ENCODE data around the gene TK1. TPM values are rescaled to one million over a fixed set of nuclear protein-coding genes. Genes with fewer than 3 reads are reported as not detected.
A peak's percentile ranks its signal among the peaks of the same experiment; 100 is the strongest.

TK1 gene
- total RNA-seq, 1 experiment from 2014 or later, result 76.8 TPM

DNA sequence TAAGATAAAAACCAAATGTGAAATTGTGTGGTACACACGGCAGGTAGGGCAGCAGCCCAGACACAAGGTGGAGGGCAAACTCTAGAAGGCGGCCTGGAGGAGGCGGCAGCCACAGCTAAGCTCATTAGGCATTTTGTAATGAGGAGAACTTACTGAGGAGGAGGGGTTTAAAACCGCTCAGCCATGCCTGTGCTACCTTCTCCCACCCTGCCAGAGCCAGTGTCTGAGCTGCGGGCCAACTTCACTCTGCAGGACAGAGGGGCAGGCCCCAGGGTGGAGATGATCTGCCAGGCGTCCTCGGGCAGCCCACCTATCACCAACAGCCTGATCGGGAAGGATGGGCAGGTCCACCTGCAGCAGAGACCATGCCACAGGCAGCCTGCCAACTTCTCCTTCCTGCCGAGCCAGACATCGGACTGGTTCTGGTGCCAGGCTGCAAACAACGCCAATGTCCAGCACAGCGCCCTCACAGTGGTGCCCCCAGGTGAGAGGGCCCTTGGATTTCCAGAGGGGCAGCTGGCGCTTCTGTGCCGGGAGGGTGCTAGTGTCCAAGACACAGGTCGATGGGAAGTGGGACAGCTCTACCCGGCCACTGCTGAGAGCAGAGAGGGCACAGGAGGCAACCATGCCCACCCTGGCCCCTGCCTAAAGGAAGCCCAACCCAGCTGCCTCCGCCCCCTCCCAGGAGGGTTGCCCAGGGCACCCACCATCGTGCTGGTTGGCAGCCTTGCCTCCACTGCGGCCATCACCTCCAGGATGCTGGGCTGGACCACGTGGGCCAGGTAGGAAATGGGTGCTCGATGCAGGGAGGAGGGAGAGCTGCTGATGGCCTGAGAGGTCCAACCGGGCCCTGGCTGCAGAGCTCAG is 22.7 kb downstream of the TK1 start:
- DNase-seq (ENCODE audit: low spot score), result peak; percentile 57

DNA sequence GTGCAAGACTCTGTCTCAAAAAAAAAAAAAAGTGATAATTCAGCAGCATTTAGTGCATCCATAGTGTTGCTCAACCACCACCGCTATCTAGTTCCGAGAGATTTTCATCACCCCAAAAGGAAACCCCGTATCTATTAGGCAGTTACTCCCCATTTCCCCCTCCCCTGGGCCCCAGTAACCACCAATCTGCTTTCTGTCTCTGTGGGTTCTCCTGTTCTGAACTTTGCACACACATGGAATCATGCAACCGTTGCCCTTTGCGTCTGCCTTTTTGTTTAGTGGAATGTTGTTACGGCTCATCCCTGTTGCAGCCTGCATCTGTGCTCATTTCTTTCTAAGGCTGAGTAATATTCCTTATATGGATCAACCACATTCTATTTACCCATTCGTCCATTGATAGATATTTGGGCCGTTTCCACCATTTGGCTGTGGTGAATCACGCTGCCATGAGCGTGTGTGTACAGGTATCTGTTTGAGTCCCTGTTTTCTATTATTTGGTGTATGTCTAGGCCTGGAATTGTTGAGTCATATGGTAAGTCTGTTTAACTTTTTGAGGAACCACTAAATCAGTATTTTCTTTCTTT is 27.2 kb downstream of the TK1 start:
- in situ Hi-C loops (cut with HindIII; ENCODE audit: low sequenced_read_pairs), result no loop called here
- no peak for DNase-seq (ENCODE audit: low spot score)

More for the DNA sequence above, 22.7 kb downstream of the TK1 start:
- in situ Hi-C loops (cut with HindIII; ENCODE audit: low sequenced_read_pairs), result no loop called here

DNA sequence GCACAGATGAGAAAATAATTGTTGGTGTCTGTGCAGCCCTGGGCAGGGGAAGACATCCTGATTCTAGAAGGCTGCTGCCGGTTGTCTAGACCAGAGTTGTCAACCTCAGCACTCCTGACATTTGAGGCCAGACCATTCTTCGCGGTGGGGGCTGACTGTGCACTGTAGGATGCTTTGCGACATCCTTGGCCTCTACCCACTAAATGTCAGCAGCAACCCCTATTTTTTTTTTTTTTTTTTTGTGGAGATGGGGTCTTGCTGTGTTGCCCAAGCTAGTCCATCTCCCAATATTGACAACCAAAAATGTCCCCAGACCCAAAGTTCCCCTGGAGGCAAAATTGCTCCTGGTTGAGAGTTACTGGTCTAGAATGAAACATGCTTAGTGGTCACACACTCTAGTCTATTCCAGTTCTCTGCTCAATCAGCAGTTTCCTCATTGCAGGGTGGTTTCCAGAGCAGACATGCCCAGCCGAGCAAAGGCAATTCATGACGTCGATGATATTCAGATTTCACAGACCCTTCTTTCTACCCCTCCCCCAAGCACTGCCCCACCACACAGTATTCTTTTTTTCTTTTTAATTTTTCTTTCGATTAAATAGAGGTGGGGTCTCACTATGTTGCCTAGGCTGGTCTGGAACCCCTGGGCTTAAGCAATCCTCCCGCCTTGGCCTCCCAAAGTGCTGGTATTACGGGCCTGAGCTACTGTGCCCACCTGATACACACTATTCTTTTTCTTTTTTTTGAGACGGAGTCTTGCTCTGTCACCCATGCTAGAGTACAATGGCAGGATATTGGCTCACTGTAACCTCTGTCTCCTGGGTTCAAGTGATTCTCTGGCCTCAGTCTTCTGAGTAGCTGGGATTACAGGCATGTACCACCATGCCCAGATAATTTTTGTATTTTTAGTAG is 31.7 kb downstream of the TK1 start:
- in situ Hi-C loops (cut with HindIII; ENCODE audit: low sequenced_read_pairs), result no loop called here
- no peak for DNase-seq (ENCODE audit: low spot score)

DNA sequence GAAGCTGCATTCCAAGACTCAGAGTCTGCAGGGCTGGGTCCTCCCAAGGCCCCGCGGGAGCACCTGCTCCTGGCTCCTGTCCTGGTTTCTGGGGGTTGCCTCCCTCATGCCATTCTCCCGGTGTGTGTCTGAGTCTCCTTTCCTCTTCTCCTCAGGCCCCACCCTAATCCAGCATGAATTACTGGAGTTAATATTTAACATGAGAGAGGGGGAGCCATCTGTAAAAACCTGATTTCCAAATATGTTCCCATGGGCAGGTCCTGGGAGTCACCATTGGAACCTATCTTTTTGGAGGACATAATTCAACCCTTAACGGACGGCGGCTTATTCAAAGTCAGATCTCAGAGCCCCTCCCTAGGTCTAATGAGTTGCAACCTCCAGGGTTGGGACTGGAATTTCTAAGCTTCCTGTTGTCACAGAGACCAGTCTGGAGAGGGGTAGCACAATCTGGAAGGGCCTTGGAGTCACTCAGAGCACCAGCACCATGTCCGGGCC is 35.3 kb downstream of the TK1 start:
- in situ Hi-C loops (cut with HindIII; ENCODE audit: low sequenced_read_pairs), result no loop called here
- DNase-seq (ENCODE audit: low spot score), result no peak

DNA sequence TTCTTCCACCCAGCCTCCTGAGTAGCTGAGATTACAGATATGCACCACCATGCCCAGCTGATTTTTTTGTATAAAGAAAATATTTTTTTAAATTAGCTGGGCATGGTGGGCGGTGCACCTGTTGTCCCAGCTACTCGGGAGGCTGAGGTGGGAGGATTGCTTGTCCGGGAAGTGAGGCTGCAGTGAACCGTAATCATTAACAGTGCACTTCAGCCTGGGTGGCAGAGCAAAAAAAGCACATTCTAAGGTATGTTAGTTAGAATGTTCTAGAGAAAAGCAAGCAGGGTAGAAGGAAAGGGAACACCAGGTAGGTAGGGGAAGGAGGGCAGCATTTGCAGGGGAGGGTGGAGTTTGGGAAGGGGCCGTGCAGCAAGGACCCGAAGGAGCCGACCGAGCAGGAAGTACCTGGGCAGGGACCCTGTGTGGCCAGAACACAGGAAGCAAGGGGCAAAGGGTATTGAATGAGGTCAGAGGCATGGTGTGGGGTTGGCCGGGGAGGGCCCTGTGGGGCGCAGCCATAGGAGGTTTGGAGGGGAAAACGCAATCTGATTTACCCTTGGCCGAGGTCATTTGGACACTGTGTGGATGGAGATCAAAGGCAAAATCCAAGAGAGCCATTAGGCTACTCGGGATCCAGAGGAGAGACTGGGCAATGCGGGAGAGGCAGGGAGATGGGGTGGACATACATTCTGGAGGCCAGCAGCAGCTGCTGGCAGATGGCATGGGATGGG is 38.4 kb downstream of the TK1 start:
- in situ Hi-C loops (cut with HindIII; ENCODE audit: low sequenced_read_pairs), result no loop called here
- DNase-seq (ENCODE audit: low spot score), result no peak

DNA sequence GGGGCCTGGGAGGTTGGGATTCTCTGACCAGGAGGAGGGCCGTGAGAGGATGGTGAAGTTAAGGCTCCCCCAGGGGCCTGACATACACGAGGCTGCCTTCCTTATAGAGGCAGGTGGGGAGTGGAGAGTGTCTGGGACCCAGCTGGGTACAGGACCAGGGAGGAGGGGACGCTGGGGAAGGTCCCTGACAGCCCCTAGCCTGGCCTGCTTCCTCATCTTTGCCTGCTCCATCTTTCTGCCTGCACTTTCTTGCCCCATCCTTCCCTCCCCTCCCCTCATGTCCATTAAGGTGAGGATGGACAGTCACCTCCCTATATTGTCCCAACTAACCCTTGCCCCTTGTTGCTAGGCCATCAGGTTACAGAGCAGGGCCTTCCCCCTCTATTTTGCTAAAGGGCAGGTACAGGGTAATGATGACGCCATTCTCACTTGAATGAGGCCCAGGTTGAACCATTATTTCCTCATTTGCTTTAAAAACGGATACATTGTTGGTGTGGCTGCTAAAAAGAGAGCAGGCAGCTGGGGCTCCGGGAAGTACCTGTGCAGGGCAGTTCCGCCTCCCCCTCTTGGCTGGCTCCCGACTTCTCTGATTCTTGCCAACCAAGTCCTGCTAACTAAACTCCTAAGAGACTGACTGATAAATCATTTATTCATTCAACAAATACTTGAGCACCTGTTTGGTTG is 39.4 kb downstream of the TK1 start:
- in situ Hi-C loops (cut with HindIII; ENCODE audit: low sequenced_read_pairs), result no loop called here
- DNase-seq (ENCODE audit: low spot score), result no peak

DNA sequence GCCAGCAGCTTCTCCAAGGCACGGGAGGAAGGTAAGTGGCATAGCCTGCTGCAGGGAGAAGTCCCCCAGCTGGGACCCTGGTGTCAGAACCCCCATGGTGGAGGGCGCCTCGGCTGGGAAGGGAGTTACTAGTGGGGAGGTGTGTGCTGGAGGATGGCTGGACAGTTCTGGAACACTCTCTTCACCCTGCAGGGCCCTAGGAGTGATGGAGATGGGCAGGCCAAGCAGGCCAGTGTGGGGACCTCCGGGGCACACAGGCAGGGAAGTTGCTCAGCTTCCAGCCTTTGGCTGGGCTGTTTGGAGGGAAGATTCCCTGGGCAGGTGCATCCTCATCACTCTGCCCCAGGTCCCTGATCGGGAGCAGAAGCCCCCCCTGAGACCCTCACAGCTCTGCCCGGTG is 40.0 kb downstream of the TK1 start:
- in situ Hi-C loops (cut with HindIII; ENCODE audit: low sequenced_read_pairs), result no loop called here
- DNase-seq (ENCODE audit: low spot score), result no peak

DNA sequence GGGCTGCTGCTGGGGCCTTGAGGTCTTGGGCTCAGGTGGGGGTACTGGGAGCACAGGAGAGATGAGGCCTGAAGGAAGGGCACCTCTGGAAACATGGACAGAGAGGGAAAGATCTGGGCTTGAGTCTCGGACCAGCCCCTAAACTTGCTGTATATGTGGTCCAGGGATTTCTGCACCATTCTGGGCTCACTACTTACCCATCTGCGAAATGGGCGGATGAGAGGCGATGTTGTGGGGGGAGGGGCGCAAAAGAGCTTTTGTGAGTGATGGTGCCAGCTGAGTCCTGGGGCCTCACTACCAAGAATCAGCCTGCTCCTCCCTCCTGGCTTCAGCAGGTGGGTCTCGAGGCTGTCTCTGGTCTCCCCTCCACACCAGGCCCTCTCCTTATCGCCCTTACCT is 40.4 kb downstream of the TK1 start:
- in situ Hi-C loops (cut with HindIII; ENCODE audit: low sequenced_read_pairs), result no loop called here

DNA sequence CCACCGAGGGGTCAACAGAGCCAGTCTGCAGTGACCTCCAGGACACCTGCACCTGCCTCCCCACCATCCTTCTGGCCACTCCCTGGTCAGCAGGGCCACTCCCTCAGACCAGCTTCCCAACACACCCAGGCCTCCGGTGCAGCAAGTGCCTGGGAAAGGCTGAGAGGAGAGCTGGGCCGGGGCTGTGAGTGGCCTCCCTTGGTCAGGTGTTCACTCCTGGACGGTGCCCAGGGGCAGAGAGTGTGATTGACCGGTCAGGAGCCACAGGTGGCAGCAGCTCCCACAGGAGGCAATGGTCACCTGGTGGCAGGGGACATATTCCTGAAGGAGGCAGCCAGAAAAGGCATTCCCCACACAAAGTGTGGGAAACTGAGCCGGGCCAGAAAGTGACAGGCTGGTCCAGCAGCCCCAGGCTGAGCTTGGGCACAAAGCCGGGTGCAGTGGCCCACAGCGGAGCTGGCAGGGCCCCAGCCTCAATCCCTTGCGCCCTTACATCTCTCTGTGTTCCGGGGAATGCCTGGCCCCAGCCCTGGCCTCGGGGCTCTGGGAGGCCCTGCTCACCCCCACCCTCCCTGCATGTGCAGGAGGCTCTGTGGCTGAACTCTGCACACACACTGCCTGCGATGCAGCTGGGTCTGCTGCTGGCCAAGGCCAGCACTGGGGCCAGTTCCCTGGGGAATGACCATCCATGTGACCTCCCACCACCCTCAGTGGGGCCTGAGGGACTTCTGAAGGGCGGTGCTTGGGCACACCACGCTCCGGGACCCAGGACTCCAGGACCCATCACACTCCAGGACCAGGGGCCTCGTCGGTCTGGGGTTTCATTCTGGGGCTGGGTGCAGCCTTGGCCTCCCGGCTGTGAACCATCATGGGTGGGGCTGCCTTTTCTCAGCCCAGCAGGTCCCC is 41.9 kb downstream of the TK1 start:
- DNase-seq (ENCODE audit: low spot score), result no peak

More for the DNA sequence above, 40.4 kb downstream of the TK1 start:
- no peak for DNase-seq (ENCODE audit: low spot score)

DNA sequence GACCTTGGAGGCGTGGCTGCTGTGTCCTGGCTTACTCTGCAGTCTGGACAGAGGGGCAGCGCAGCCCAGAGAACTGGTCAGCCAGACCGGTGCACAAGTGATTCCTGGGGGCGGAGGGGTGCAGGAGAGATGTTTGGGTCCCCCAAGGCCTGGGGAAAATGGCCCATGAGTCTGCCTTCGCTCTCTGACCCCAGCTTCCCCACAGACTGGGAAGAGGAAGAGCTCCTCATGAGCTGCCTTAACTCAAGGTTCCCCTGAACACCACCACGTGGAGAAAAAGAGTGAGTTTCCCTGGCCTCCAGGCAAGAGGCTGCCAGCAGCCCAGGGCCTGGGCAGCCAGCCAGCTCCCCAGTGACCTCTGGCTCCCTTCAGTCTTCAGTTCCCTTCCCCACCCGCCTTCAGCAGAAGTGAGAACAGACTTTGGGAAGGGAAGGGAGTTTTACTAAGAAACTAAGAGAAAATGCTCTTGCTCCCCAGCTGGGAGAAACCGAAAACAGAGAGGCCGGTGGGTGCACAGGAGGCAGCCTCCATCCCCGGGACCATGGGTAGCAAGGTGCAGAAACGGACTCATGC is 42.6 kb downstream of the TK1 start:
- DNase-seq (ENCODE audit: low spot score), result peak; percentile 40

More for the DNA sequence above, 41.9 kb downstream of the TK1 start:
- in situ Hi-C loops (cut with HindIII; ENCODE audit: low sequenced_read_pairs), result no loop called here

DNA sequence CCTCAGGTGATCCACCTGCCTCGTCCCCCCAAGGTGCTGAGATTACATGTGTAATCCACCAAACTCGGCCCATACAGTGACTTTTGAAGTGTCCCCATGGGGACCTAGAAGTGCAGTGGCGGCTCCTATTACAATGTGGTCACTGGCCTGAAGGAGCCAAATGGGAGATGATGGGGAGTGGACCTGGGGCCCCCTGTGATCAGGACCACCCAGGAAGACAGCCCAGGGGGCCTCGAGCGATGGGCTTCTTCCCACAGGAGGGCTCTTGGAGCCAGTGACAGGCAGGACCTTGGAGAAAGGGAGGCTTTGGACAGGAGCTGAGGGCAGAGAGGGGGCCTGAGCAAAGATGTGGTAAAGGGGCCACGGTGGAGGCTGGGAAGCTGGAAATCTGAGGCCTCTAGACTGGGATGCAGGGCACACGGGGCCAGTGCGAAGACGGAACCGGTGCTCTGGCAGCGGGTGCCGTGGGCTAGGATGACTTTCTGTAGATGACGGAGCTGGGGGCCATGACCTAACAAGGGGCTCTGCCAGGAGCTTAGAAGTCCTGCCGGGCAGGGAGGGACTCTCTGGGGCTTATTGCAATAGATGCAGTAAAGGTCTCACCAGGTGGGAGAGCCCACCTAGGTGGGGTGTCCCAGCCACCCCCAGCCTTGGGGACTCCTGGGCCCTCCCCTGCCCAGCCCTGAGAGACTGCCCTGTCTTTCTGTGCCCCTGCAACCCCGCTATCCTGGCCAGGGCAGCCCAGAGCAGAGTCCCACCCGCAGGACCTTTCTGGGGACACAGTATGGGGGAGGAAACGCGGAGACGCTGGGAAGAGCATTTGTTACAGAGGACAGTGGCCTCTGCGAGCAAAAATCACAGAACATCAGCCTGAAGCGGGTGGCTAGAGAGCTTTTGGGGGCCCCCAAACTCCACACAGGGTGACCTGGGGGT is 43.4 kb downstream of the TK1 start:
- no peak for DNase-seq (ENCODE audit: low spot score)
- in situ Hi-C loops (cut with HindIII; ENCODE audit: low sequenced_read_pairs), result no loop called here

More for the DNA sequence above, 42.6 kb downstream of the TK1 start:
- in situ Hi-C loops (cut with HindIII; ENCODE audit: low sequenced_read_pairs), result no loop called here

DNA sequence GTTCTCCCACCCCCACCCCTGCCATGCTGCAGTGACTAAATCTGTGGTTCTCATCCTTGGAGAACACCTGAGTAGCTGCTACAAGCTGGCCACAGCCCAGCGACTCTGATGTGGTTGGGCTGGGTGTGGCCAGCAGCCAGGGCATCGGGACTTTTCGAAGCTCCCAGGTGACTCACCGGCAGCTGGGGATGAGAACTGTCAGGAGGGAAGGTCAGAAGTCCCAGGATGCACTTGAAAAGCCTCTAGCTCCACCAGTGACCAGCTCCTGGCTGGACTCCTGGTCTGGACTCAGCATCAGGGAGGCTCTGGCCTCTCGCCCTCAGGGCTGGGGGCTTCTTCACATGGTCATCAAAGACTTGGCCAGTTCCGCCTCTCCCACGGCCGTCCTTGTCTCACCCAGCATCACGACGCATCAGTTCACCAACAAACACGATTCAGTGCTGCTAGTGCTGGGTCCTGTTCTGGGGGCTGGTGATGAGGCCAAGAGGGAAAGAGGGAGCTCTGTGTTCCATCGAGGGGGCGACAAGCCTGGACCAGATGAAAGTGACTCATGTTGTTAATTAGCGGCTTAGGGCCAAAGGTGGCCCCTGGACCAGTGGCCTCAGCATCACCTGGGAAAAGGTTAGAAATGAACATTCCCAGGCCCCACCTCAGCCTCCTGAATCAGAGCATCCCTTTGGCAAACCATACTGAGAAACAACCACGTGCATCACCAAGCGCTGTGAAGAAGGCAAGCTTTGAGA is 44.6 kb downstream of the TK1 start:
- no peak for DNase-seq (ENCODE audit: low spot score)
- in situ Hi-C loops (cut with HindIII; ENCODE audit: low sequenced_read_pairs), result no loop called here

DNA sequence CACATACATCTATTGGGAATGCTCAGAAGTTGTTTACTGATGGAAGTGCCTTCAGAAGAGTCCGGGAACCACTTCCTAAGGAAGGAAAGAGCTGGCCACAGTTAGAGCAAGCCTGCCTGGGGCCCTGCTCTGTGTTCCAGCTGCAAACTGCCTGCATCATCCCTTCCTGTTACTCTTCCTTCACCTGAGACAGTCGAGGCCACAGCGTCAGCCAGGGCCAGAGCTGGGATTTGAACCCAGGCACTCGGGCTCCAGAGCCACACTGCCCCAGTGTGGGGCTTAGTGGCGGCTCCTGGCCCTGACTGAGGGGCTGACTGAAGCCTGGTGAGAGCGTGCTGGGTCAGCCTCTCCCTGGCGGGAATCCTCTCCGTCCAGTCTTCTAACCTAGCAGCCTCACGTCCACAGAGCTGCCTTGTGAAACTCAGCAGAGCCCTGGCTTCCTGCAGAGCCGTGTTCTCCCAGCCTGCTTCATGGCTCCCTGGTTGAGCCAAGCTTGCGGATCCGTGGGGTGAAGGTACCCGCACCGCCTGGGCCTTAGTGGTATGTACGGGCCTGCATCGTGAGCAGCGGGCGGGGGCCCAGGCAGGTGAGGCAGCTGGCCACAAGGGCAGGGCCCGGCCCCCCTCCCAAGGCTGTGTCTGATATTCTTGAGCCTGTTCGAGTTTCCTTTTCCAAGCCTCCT is 45.3 kb downstream of the TK1 start:
- DNase-seq (ENCODE audit: low spot score), result no peak
- in situ Hi-C loops (cut with HindIII; ENCODE audit: low sequenced_read_pairs), result no loop called here

DNA sequence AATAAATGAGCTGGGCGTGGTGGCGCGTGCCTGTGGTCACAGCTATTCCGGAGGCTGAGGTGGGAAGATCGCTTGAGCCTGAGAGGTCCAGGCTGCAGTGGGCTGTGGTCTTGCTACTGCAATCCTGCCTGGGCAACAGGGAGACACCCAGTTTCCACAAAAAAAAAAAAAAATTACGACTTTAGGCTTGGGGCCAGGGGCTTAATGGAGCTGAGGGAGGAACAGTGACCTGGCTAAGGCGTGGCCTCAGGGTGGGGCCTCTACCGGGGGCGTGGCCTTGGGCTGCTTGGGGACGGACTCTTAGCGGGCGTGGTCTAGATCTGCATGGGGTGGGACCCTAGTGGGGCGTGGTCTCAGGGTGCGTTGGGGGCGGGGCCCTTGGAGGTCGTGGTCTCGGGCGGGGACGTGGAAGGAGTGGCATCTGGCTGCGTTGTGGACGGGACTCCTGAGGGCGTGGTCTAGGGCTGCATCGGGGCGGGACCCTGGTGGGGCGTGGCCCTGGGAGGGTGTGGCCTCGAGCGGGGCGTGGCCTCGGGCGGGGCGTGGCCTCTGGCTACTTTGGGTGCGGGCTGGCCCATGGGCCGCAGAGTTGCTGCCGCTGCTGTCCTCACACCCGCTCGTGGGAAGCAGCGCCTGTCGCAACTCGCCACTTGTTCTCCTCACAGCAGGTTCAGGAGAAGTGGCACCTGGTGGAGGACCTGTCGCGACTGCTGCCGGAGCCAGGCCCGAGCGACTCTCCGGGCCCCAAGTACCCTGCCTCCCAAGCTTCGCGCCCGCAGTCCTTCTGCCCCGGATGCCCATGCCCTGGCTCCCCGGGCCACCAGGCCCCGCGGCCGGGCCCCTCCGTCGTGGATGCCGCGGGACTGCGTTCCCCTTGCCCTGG is 46.4 kb downstream of the TK1 start:
- in situ Hi-C loops (cut with HindIII; ENCODE audit: low sequenced_read_pairs), result no loop called here
- DNase-seq (ENCODE audit: low spot score), result peak; percentile 65

Data from G401 (cell line).